ENCODE results near the gene DOK6. TPM values are rescaled to one million over a fixed set of nuclear protein-coding genes. Genes with fewer than 3 reads are reported as not detected.

The DOK6 gene
- total RNA-seq, 6 experiments from 2014 or later = not detected

DNA sequence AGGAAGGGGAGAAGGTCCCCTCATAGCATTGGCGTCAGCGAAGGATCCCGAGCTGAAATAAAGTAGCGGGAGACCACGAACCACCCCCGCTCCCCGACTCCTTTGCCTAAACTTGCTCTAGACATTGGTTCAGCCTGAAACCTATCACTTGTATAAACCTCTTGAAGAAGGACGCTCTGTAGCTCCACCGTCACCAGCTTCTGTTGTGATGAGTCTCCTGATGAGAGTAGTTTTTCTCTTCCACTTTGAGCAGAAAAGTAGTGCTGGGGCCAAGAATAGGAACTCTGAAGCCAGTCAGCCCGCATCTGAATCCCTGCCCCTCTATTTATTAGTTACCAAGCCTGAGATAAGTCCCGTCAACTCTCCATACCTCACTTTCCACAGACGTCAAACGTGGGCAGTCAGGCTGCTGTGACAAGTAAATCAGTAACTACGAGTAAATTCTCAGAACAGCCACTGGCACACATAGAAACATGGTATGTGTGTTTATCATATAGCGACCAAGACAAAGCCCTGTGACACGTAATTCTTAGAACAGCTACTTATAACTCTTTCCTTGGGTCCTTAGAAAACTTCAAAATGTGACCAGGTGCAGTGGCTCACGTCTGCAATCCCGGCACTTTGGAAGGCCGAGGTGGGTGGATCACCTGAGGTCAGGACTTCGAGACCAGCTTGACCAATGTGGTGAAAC lies 485.3 kb downstream of the DOK6 start:
- Mint-ChIP-seq H3K27ac (no peak overlapping the region), H3K27me3 (ENCODE audit: insufficient read depth) (no peaks in the 10 kb centered on the region), H3K4me3 (no peak overlapping the region), H3K9me3 (no peaks in the 10 kb centered on the region), H3K36me3 (ENCODE audit: low read depth) (no peaks in the 10 kb centered on the region), H3K4me1 (ENCODE audit: low read depth) (no peaks in the 10 kb centered on the region)
- TF ChIP-seq, protein P1, sequence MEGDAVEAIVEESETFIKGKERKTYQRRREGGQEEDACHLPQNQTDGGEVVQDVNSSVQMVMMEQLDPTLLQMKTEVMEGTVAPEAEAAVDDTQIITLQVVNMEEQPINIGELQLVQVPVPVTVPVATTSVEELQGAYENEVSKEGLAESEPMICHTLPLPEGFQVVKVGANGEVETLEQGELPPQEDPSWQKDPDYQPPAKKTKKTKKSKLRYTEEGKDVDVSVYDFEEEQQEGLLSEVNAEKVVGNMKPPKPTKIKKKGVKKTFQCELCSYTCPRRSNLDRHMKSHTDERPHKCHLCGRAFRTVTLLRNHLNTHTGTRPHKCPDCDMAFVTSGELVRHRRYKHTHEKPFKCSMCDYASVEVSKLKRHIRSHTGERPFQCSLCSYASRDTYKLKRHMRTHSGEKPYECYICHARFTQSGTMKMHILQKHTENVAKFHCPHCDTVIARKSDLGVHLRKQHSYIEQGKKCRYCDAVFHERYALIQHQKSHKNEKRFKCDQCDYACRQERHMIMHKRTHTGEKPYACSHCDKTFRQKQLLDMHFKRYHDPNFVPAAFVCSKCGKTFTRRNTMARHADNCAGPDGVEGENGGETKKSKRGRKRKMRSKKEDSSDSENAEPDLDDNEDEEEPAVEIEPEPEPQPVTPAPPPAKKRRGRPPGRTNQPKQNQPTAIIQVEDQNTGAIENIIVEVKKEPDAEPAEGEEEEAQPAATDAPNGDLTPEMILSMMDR (IDR thresholded peaks at IDR 0.05) = no peak
- DNase-seq = no peak

DNA sequence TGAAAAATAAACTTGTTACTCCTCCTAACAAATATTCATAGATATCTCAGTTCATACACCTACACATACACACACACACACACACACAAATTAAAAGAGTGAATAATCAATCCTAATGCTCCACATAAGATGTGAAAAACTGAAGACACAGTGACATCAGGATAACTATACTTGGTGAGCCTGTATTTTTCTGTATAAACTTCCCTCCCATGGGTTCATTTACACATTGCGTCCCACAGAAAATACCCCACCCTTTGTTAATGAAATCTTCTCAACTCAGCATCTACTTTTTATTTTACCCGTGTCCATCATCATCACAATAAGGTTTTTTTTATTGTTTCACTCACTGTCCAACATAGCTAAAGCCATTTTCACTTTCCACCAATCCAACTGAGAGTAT lies 486.6 kb downstream of the DOK6 start:
- TF ChIP-seq, protein P1 (IDR thresholded peaks at IDR 0.05) = no peak
- Mint-ChIP-seq H3K9me3 (no peaks in the 10 kb centered on the region), H3K4me1 (ENCODE audit: low read depth) (no peaks in the 10 kb centered on the region), H3K27me3 (ENCODE audit: insufficient read depth) (no peaks in the 10 kb centered on the region), H3K4me3 (no peak overlapping the region), H3K27ac (no peak overlapping the region), H3K36me3 (ENCODE audit: low read depth) (no peaks in the 10 kb centered on the region)
- no peak for DNase-seq

DNA sequence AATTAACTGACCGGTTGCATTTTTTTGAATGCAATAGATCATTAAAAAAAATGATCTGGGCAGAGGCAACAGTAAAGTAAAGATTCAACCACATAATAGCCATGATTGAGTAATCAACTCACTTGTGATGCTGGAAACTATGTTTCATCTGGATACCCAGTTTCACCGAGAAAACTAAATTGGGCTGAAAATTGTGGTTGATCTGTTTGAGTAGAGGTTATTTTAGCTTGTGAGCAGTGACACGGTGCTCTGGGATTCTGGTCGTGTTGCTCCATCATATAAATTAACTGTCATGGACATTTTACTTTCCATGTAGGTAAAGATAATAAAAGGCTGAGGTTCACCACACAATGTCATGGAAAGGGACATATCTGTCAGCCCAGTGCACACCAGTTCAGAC lies 488.3 kb downstream of the DOK6 start:
- TF ChIP-seq, protein P1 (IDR thresholded peaks at IDR 0.05) = no peak
- Mint-ChIP-seq H3K36me3 (ENCODE audit: low read depth) (no peaks in the 10 kb centered on the region), H3K27ac (no peak overlapping the region), H3K9me3 (no peaks in the 10 kb centered on the region), H3K27me3 (ENCODE audit: insufficient read depth) (no peaks in the 10 kb centered on the region), H3K4me3 (no peak overlapping the region), H3K4me1 (ENCODE audit: low read depth) (no peaks in the 10 kb centered on the region)
- no peak for DNase-seq

DNA sequence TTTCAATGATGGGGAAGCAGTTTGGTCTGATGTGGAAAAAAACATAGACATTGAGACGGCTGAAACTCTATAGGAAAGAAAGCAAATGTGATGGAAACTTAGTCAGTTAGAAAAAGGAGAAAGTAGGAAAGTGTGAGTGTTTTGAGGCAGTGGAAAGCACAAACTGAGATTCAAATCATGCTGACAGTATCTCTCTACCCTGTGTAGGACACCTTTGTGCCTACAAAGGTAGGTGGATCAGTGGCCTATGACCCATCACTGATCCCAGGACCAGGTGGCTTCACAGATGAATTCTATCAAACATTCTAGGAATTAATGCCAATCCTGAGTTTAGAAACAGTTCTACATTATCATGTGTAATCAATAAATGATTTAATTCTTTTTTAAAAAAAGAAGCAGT lies 489.9 kb downstream of the DOK6 start:
- Mint-ChIP-seq H3K4me3 (no peak overlapping the region), H3K27me3 (ENCODE audit: insufficient read depth) (no peaks in the 10 kb centered on the region)

DNA sequence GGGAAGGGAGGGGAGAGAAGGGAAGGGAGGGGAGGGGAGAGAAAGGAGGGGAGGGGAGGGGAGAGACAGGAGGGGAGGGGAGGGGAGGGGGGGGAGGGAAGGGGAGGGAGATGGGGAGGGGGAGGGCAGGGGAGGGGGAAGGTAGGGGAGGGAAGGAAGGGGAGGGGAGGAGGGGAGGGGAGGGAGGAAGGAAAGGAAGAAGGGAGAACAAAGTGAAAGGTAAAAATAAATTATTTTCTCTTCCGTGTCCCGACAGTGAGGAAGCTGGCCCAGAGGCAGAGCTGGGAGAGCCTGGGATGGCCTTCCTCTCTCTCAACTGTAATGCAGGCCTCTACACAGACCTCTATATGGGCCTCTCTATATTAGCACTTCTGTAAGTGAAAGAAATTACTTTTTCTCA lies 493.8 kb downstream of the DOK6 start:
- H3K9me3 Mint-ChIP-seq = no peaks in the 10 kb centered on the region
- TF ChIP-seq, protein P1 (IDR thresholded peaks at IDR 0.05) = no peak
- DNase-seq = no peak
- no peak overlapping the region for H3K27ac Mint-ChIP-seq
- H3K27me3 Mint-ChIP-seq (ENCODE audit: insufficient read depth) = no peaks in the 10 kb centered on the region; the same call in 1 of the 2 replicates
- no peaks in the 10 kb centered on the region for H3K4me1 Mint-ChIP-seq (ENCODE audit: low read depth)
- peaks cover 4% of the 10 kb centered on the region for H3K36me3 Mint-ChIP-seq (ENCODE audit: low read depth)
- no peak overlapping the region for H3K4me3 Mint-ChIP-seq

More for the DNA sequence above, 489.9 kb downstream of the DOK6 start:
- H3K27ac Mint-ChIP-seq = no peak overlapping the region
- TF ChIP-seq, protein P1 (IDR thresholded peaks at IDR 0.05) = no peak
- no peaks in the 10 kb centered on the region for H3K9me3 Mint-ChIP-seq
- peaks cover under 1% of the 10 kb centered on the region; the same call in 1 of the 2 replicates for H3K36me3 Mint-ChIP-seq (ENCODE audit: low read depth)
- DNase-seq = no peak
- H3K4me1 Mint-ChIP-seq (ENCODE audit: low read depth) = no peaks in the 10 kb centered on the region
